Measurements from ENCODE around the gene DCUN1D4.

The DCUN1D4 gene

DNA sequence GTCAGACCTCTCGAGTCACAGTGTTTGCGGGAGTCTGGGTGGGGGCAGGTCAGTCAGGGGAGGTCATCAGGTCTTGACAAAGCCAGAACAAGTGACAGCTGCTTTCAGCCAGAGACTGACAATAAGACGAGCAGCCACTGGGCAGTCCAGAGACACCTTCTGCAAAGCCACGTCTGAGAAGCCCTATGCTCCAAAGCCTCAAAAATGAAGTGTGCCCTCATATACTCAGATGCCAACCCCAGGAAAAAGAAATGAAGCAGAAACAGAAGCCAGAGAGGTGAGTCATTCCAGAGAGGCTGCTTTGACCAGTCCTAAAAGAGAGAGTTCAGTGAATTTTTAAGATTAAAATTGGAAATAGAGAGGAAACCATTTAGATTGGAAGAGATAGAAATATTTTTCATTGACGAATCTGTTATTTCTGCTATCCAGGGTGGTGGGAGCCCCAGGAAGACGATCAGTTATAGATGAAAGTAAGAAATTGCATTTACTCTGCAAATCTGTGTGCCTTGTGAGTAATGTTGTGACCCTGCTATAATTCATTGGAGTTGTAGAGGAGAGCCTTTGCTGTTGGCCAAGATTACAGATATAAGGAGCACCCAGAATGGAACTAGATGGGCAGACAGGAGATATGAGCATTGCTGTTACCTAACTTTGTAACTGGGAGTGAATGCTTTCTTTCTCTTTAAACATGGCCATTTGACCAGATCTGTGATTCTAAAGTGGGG is 99.3 kb downstream of the DCUN1D4 start:
- Histone ChIP-seq H3K36me3 (ENCODE audit: control insufficient read depth, insufficient read depth, low read length) (no peaks in the 10 kb centered on the region), H3K9ac (ENCODE audit: low read depth, low read length) (no peak overlapping the region), H3K4me3 (ENCODE audit: low read depth, low read length) (no peak overlapping the region), H3K27me3 (ENCODE audit: control insufficient read depth, insufficient read depth, low read length) (no peaks in the 10 kb centered on the region), H3K4me1 (ENCODE audit: control insufficient read depth, insufficient read depth, low read length) (no peaks in the 10 kb centered on the region), H3K9me3 (ENCODE audit: control insufficient read depth, insufficient read depth, low read length) (no peaks in the 10 kb centered on the region)

GRCh38 chr4:51942833-51943215 is 99.9 kb downstream of the DCUN1D4 start:
- no peaks in the 10 kb centered on the region for H3K27me3 ChIP-seq (ENCODE audit: control insufficient read depth, insufficient read depth, low read length)
- H3K4me3 ChIP-seq (ENCODE audit: low read depth, low read length) = no peak overlapping the region
- H3K9me3 ChIP-seq (ENCODE audit: control insufficient read depth, insufficient read depth, low read length) = no peaks in the 10 kb centered on the region
- H3K4me1 ChIP-seq (ENCODE audit: control insufficient read depth, insufficient read depth, low read length) = no peaks in the 10 kb centered on the region
- no peak overlapping the region for H3K9ac ChIP-seq (ENCODE audit: low read depth, low read length)
- no peaks in the 10 kb centered on the region for H3K36me3 ChIP-seq (ENCODE audit: control insufficient read depth, insufficient read depth, low read length)

- H3K27me3 ChIP-seq (ENCODE audit: control insufficient read depth, insufficient read depth, low read length) = no peaks in the 10 kb centered on the region
- no peaks in the 10 kb centered on the region for H3K36me3 ChIP-seq (ENCODE audit: control insufficient read depth, insufficient read depth, low read length)
- H3K4me3 ChIP-seq (ENCODE audit: low read depth, low read length) = no peak overlapping the region
- no peak overlapping the region for H3K9ac ChIP-seq (ENCODE audit: low read depth, low read length)
- no peaks in the 10 kb centered on the region for H3K4me1 ChIP-seq (ENCODE audit: control insufficient read depth, insufficient read depth, low read length)
- no peaks in the 10 kb centered on the region for H3K9me3 ChIP-seq (ENCODE audit: control insufficient read depth, insufficient read depth, low read length)
Observed at GRCh38 chr4:51943221-51943620, 100.3 kb downstream of the DCUN1D4 start.

GRCh38 chr4:51958199-51958968 is 115.4 kb downstream of the DCUN1D4 start:
- no peaks in the 10 kb centered on the region for H3K4me1 ChIP-seq (ENCODE audit: control insufficient read depth, insufficient read depth, low read length)
- H3K27me3 ChIP-seq (ENCODE audit: control insufficient read depth, insufficient read depth, low read length) = no peaks in the 10 kb centered on the region
- no peak overlapping the region for H3K9ac ChIP-seq (ENCODE audit: low read depth, low read length)
- H3K36me3 ChIP-seq (ENCODE audit: control insufficient read depth, insufficient read depth, low read length) = no peaks in the 10 kb centered on the region
- H3K9me3 ChIP-seq (ENCODE audit: control insufficient read depth, insufficient read depth, low read length) = no peaks in the 10 kb centered on the region
- H3K4me3 ChIP-seq (ENCODE audit: low read depth, low read length) = no peak overlapping the region

GRCh38 chr4:51960486-51960885 is 117.5 kb downstream of the DCUN1D4 start:
- no peaks in the 10 kb centered on the region for H3K4me1 ChIP-seq (ENCODE audit: control insufficient read depth, insufficient read depth, low read length)
- H3K27me3 ChIP-seq (ENCODE audit: control insufficient read depth, insufficient read depth, low read length) = no peaks in the 10 kb centered on the region
- H3K9me3 ChIP-seq (ENCODE audit: control insufficient read depth, insufficient read depth, low read length) = no peaks in the 10 kb centered on the region
- H3K4me3 ChIP-seq (ENCODE audit: low read depth, low read length) = no peak overlapping the region
- H3K36me3 ChIP-seq (ENCODE audit: control insufficient read depth, insufficient read depth, low read length) = no peaks in the 10 kb centered on the region
- no peak overlapping the region for H3K9ac ChIP-seq (ENCODE audit: low read depth, low read length)

DNA sequence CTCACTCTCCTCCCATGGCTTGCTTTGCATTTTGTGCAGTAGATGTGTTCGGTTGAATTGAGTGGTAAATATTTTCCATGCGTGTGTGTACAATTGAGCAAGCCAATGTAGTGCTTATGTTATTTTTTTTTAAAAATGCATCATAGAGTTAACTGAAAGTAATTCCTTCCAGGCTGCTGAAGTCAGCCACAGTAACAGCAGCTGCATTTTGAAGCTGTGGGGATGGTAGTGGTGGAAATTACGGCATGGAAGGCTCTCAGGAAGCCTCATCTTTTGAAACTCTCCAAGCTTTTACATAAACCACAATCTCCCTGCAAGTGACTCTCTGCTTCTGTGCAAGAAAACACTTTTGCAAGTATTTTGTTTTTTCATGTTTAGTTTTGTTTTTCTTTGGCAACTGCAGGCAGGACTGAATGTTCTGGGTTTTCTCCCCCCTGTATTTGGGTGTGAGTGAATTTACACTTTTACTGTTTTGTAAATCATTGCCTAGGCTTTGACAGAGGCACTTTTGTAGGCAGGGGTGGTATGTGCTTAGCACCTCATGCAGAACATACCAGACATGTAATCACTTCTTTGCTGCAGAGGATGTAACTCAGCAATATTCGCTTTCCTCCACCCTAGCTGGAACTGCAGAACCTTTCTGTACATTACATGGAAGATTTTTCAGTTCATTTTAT is 121.0 kb downstream of the DCUN1D4 start:
- Histone ChIP-seq H3K9me3 (ENCODE audit: control insufficient read depth, insufficient read depth, low read length) (no peaks in the 10 kb centered on the region), H3K27me3 (ENCODE audit: control insufficient read depth, insufficient read depth, low read length) (no peaks in the 10 kb centered on the region), H3K4me1 (ENCODE audit: control insufficient read depth, insufficient read depth, low read length) (no peaks in the 10 kb centered on the region), H3K36me3 (ENCODE audit: control insufficient read depth, insufficient read depth, low read length) (no peaks in the 10 kb centered on the region), H3K4me3 (ENCODE audit: low read depth, low read length) (no peak overlapping the region), H3K9ac (ENCODE audit: low read depth, low read length) (no peak overlapping the region)

GRCh38 chr4:51965862-51966261 is 122.9 kb downstream of the DCUN1D4 start:
- Histone ChIP-seq H3K9me3 (ENCODE audit: control insufficient read depth, insufficient read depth, low read length) (no peaks in the 10 kb centered on the region), H3K9ac (ENCODE audit: low read depth, low read length) (no peak overlapping the region), H3K4me1 (ENCODE audit: control insufficient read depth, insufficient read depth, low read length) (no peaks in the 10 kb centered on the region), H3K36me3 (ENCODE audit: control insufficient read depth, insufficient read depth, low read length) (no peaks in the 10 kb centered on the region), H3K27me3 (ENCODE audit: control insufficient read depth, insufficient read depth, low read length) (no peaks in the 10 kb centered on the region), H3K4me3 (ENCODE audit: low read depth, low read length) (no peak overlapping the region)

All from iPS-15b (cell line).